Sigmoid colon (tissue), 7 donors: ENCODE data around the gene SLC30A2. TPM values are rescaled to one million over a fixed set of nuclear protein-coding genes. Genes with fewer than 3 reads are reported as not detected.

Experiments used
- DNase-seq: peaks from one replicate; pipeline ENCODE4 v3.0.0-alpha.2; 2019
- H3K27ac ChIP-seq, 4 donors: fragments of 200-600 bp; sonication (generic); one replicate each; pipeline ENCODE4 v1.5.1; 2016 to 2019; ENCODE audit warnings: mild to moderate bottlenecking in 1 of 4
- H3K27me3 ChIP-seq, 3 donors: fragments of 200-600 bp; sonication (generic); one replicate each; pipeline ENCODE4 v1.5.1; 2019; ENCODE audit warnings: mild to moderate bottlenecking in 1 of 3
- H3K36me3 ChIP-seq, 4 donors: fragments of 200-600 bp; sonication (generic); one replicate each; pipeline ENCODE4 v1.5.1; 2016 to 2019
- H3K4me1 ChIP-seq, 4 donors: fragments of 200-600 bp; sonication (generic); one replicate each; pipeline ENCODE4 v1.5.1; 2017 to 2019
- H3K4me3 ChIP-seq, 4 donors: fragments of 200-600 bp; sonication (generic); one replicate each; pipeline ENCODE4 v1.5.1; 2017 to 2019; ENCODE audit warnings: mild to moderate bottlenecking in 2 of 4, moderate library complexity in 1 of 4
- H3K9me3 ChIP-seq, 4 donors: fragments of 200-600 bp in 3 of 4; sonication (generic) in 3 of 4; one replicate each; pipeline versions ENCODE4 v1.5.1 to v1.6.1; 2013 to 2019
- CTCF ChIP-seq, 4 experiments: fragments of 450-650 bp in 3 of 4; fragments of 200-600 bp in 1 of 4; IDR thresholded peaks; one replicate each; pipeline ENCODE4 v1.5.1; 2016 to 2019; ENCODE audit warnings: antibody characterized with exemption in 4 of 4, mild to moderate bottlenecking in 3 of 4, moderate library complexity in 2 of 4
- EP300 ChIP-seq, 4 donors: sonication (generic); formaldehyde crosslinking; IDR thresholded peaks; one replicate each; pipeline ENCODE4 v1.6.1; 2017; ENCODE audit warnings: antibody characterized with exemption in 4 of 4
- POLR2A ChIP-seq, 2 donors: fragments of 450-650 bp; IDR thresholded peaks; one replicate each; pipeline ENCODE4 v1.6.1; 2016; ENCODE audit warnings: antibody characterized with exemption in 2 of 2, mild to moderate bottlenecking in 2 of 2, moderate library complexity in 2 of 2
- POLR2AphosphoS5 ChIP-seq, 4 donors: sonication (generic); formaldehyde crosslinking; IDR thresholded peaks; one replicate each; pipeline ENCODE4 v1.6.1; 2017; ENCODE audit warnings: antibody characterized with exemption in 4 of 4
- WGBS, 2 donors: extraction: QIAGEN DNeasy Blood & Tissue Kit; methylation state at CpG; one replicate each; pipeline ENCODE4 v1.1.7; 2013; 5-methylcytosine and 5-hydroxymethylcytosine counted together
- intact Hi-C: fragments of 100-400 bp; cut with DNase I; formaldehyde crosslinking; loops from one replicate; pipeline ENCODE4 v1.15.1; 2023
- polyA plus RNA-seq, 3 donors: library from polyadenylated mRNA; stranded (reverse); fragments of 200-250 nt; gene quantifications; one replicate each; pipeline ENCODE4 v1.2.3, GENCODE V29; 2013
- total RNA-seq, 4 donors: library from RNA; depleted of rRNA; stranded (reverse); fragments of >200 nt; gene quantifications; one replicate each; pipeline ENCODE4 v1.1.0, GENCODE V29; 2016
- donor health status: healthy with polysubstance abuse.
- donor health status: Bipolar disorder and iron deficiency.
- donor health status: healthy.

SLC30A2 gene
- total and polyA plus RNA-seq, 7 donors: 0.07 to 0.92 (median 0.16) TPM; not detected in 4

- H3K27ac ChIP-seq: peak within 1 kb of the TSS in 2 of 4 donors; percentile 5 to 47
- DNase-seq: no peak
Observed at GRCh38 chr1:26021647-26022403, 24.1 kb downstream of the SLC30A2 start, which contains the start of gene EXTL1. Gene EXTL1, plus strand, starts transcription at chr1:26021775. Its CDS starts 872 bp downstream, at chr1:26022647.

GRCh38 chr1:26020941-26021646 is 24.8 kb downstream of the SLC30A2 start:
- 73% methylated on average over 6 of the region's 6 CpGs for WGBS, 2 donors
- Histone ChIP-seq H3K9me3 (no peaks in the 10 kb centered on the region), H3K4me3 (peak overlapping the region in 1 of 4 donors; percentile 39), H3K27ac (peak overlapping the region in 1 of 4 donors; percentile 47), H3K4me1 (peaks cover 0 to 27% (median 17%) of the 10 kb centered on the region in 4 donors), H3K27me3 (no peaks in the 10 kb centered on the region), H3K36me3 (no peaks in the 10 kb centered on the region)
- intact Hi-C loops: no loop called here
- no peak for DNase-seq
- TF ChIP-seq EP300 (IDR thresholded peaks at IDR 0.05) (no peak), POLR2A (IDR thresholded peaks at IDR 0.05) (no peak), CTCF (IDR thresholded peaks at IDR 0.05) (no peak), POLR2AphosphoS5 (IDR thresholded peaks at IDR 0.05) (no peak)

More at GRCh38 chr1:26021647-26022403, 24.1 kb downstream of the SLC30A2 start, which contains the start of gene EXTL1:
- Histone ChIP-seq H3K9me3 (no peaks in the 10 kb centered on the region), H3K4me1 (peaks cover 0 to 27% (median 17%) of the 10 kb centered on the region in 4 donors), H3K27me3 (no peaks in the 10 kb centered on the region), H3K36me3 (no peaks in the 10 kb centered on the region), H3K4me3 (peak within 1 kb of the TSS in 3 of 4 donors; percentile 11 to 39 (median 11))
- WGBS, 2 donors: 57 to 60% methylated on average over 15 of the region's 15 CpGs
- intact Hi-C loops: no loop called here
- no peak for TF ChIP-seq CTCF (IDR thresholded peaks at IDR 0.05)
- TF ChIP-seq POLR2A (IDR thresholded peaks at IDR 0.05): no peak
- TF ChIP-seq POLR2AphosphoS5 (IDR thresholded peaks at IDR 0.05): peak in 2 of 4 donors; percentile 17 to 48

- DNase-seq: no peak
- TF ChIP-seq POLR2AphosphoS5 (IDR thresholded peaks at IDR 0.05): no peak
- no peaks in the 10 kb centered on the region for H3K36me3 ChIP-seq
Observed at GRCh38 chr1:26020330-26020768, 25.6 kb downstream of the SLC30A2 start.

DNA sequence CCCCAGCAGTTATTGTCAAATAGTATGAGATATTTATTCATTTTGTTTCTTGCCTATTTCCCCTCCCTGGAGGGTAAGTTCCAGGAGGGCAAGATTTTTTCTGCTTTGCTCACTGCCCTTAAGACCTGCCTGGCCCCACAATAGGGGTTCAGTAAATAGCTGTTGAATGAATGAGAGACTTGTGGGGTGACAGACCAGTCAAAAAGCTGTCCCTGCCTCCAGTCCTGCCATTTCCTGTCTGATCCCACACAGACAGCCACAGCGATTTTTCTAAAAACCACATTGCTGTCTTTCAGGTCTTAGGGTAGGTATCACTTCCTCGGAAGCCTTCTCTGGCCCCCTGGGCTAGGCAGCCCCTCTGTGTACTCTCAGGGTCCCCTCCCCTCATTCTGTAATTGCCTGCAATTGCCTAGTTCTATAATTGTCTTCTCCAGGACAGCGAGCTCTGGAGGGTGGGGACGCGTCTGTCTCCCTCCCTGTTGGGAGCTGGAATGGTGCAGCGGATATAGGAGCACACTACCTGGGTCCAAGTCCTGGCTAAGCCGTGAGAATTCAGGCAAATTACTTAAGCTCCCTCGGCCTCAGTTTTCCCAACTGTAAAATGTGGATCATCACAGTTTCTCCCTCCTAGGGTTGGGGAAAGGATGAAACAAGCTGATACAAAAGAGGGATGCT is 26.1 kb downstream of the SLC30A2 start:
- Histone ChIP-seq H3K27ac (no peak overlapping the region), H3K4me3 (no peak overlapping the region), H3K27me3 (no peaks in the 10 kb centered on the region), H3K4me1 (peaks cover 0 to 27% (median 17%) of the 10 kb centered on the region in 4 donors), H3K9me3 (no peaks in the 10 kb centered on the region), H3K36me3 (no peaks in the 10 kb centered on the region)
- intact Hi-C loops: no loop called here
- DNase-seq: no peak
- WGBS, 2 donors: 23 to 52% methylated on average over 8 of the region's 8 CpGs
- TF ChIP-seq EP300 (IDR thresholded peaks at IDR 0.05): no peak
- TF ChIP-seq CTCF (IDR thresholded peaks at IDR 0.05): no peak
- TF ChIP-seq POLR2AphosphoS5 (IDR thresholded peaks at IDR 0.05): no peak
- TF ChIP-seq POLR2A (IDR thresholded peaks at IDR 0.05): no peak

More at GRCh38 chr1:26020330-26020768, 25.6 kb downstream of the SLC30A2 start:
- H3K4me3 ChIP-seq: no peak overlapping the region
- intact Hi-C loops: no loop called here
- H3K27me3 ChIP-seq: no peaks in the 10 kb centered on the region
- no peak overlapping the region for H3K27ac ChIP-seq
- H3K4me1 ChIP-seq: peaks cover 0 to 27% (median 17%) of the 10 kb centered on the region in 4 donors
- 72 to 75% methylated on average over 6 of the region's 6 CpGs for WGBS, 2 donors
- no peaks in the 10 kb centered on the region for H3K9me3 ChIP-seq
